Glomerular visceral epithelial cell (primary cell): ENCODE data around the gene VAMP3.

Experiments used
- DNase-seq: peaks from one replicate; pipeline ENCODE4 v3.0.0-alpha.2; 2016; ENCODE audit errors: extremely low spot score

VAMP3 gene, protein sequence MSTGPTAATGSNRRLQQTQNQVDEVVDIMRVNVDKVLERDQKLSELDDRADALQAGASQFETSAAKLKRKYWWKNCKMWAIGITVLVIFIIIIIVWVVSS

DNA sequence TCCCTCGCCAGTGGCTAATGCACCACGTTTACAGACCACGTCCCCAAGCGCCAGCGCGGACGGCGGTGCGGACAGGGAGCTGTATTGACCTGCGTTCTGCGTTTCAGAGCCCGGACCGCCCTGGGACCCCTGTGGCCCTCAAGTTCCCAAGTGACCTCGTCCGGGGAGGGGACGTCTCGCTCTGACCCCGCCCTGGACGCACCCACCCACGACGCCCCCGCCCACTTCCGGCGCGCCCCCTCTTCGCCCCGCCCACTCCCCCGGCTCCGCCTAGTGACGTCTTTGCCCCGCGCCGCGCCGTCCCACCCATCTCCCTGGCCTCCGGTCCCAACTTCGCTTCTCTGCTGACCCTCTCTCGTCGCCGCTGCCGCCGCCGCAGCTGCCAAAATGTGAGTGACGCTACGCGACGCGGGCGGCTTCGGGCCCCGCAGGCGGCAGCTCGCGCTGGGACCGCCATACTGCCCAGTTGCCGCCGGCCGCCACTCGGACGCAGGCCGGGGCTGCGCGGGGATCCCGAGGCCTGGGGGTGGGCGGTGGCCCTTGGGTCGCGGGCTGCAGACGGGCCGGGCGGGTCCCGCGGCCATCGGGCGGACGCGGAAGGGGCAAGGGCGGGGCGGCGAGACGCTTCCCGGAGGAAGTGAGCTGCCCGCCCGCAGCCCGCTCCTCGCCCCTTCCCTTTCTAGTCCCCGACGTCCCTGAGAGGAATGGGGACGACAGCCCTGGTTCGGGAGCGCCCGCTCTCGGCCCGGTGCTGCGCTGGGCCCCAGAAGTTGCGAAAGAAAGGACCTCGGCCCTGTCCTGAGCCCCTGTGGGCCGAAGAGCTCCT is at the start of gene VAMP3:
TSS of gene VAMP3 (plus strand) at position 300 of the 826 bp plus-strand sequence. CDS start at position 388, 88 bp downstream.
- DNase-seq: peak; percentile 87

DNA sequence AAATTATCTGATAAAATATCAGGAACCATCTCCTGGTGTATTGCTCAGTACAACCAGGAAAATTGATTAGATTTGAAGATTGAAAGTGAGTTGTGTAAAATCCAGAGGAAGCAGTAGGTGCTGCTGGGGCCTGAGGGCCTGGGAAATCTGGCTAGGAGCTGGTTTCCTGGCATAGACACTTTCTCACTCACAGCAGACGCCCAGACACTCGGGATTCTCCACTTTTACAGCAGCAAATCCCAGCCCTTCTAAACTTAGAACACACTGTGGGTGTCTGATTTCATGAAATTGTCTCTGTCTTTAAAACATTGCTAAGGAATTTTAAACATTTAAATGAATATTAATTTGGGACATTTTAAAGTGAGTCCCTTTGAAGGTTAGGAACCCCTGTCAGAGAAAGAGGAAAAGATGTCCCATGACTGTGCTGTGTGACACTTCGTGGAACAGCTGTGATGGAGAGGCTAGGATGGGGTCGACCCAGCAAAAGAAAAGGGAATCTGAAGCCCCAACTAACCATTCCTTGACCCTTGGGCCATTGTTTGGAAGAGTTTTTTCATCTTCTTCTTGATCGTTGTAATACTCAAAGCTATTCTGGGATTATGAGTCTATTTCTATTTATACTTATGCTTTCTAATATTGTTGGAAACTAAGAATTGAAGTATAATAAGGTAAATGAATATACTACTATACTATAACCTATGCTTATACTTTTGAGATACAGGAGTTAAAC is 49.0 kb upstream of the VAMP3 start:
- no peak for DNase-seq

DNA sequence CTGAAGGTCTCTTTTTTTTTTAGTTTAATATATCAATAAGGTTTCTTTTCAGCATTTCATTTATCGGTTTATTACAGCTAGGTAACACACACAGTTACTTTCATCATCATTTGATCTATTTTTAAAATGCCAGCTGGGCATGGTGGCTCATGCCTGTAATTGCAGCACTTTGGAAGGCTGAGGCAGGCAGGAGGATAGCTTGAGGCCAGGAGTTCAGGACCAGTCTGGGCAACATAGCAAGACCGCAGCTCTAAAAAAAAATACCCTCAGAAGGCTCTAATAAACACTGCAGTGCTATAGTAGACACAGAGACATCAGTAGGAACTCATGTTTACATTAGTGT is 48.5 kb upstream of the VAMP3 start:
- DNase-seq: no peak

DNA sequence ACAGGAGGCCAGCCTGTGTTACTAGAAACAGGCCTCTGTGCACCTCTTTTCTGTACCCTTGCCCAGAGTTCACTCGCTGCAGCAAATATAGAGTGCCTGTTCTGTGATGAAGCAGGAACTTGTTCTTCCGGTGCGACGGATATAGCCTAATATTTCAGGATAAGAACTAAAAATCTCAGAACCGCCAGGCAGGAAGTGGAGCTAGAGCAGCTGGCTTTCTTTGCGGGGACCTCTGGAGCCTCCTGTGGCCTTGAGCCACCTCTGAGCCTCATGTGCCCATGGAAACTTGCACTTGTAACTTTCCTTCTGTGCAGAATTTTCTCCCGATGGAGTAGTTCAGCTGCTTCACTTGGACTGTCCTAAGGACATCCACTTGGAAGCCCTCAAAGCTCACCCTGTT is 44.5 kb upstream of the VAMP3 start:
- no peak for DNase-seq

DNA sequence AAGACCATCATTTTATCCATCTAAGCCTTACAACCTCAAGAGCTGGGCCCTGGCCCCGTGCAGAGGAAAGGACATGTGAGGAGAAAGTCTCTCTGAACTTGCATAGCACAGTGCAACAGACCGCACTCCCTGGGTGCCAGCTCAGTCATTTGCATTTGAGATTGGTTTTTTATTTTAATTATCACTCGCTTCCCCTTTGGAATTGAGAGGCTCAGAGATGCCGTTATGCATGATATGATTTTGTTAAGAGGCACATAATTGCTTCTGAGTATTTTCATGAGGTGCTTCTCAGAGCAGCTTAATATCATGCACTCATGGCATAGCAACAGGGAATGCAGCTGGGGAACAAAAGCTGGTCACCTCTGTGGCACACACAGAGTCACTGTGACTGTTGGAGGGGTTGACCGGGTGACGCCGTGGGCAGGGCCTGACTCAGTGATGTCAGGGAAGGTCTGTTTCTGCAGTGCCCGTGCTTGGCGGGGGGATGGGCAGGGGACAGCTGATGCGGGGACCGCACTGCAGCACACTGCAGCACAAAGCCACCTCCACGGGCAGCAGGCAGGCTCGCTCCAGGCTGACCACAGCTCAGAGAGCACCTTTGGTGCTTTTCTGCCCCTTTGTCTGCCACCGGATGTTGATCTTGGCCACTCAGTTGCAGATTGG is 43.2 kb upstream of the VAMP3 start:
- DNase-seq: no peak

DNA sequence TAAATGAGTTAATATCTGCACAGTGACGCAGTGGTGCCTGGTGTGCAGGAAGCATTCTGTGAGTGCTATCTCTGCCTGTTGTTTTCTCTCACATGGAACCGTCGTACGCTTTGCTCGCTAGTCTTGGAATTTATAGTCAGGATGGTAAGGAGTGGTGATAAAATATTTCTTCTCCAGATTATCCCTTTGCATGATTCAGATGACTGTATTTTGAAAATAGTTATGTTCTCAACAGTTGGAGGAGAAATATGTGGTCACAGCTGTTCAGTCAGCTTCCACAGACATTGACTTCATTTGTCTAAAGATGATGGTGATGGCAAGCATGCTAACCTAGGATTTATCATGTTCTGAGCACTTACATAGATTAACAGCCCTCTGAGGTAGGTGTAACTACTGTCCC is 41.3 kb upstream of the VAMP3 start:
- DNase-seq: no peak

DNA sequence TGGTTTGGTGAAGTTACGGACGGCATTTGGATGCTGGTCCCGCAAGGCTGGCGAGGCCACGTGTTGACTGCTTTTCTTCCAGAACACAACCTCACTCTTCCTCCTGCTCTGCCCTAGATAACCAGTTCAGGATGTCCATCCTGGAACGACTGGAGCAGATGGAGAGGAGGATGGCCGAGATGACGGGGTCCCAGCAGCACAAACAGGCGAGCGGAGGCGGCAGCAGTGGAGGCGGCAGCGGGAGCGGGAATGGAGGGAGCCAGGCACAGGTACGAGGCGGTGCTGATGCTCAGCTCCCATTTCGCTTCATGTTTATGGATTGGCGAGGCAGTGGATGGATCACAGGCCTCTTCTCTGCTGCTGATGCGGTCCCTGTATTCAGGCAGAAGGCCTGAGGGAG is 38.8 kb upstream of the VAMP3 start:
- no peak for DNase-seq

DNA sequence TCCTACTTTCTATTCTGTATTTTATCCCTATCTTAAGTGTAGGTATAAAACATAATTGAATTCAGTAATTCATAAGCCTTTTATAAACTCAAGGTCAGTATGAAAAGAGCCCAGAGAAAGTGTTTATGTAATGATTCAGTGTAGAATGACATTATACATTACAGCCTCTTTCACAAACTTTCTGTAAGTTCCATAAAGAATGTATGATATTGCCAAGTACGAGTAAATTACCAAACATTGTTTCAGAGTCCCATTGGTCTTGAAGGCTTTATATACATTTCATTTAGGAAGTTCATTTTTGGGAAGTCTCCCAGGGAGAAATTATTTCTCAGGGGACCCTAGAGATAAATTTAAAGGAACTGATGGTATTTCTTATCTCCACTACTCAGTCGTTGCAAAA is 37.8 kb upstream of the VAMP3 start:
- DNase-seq: no peak

DNA sequence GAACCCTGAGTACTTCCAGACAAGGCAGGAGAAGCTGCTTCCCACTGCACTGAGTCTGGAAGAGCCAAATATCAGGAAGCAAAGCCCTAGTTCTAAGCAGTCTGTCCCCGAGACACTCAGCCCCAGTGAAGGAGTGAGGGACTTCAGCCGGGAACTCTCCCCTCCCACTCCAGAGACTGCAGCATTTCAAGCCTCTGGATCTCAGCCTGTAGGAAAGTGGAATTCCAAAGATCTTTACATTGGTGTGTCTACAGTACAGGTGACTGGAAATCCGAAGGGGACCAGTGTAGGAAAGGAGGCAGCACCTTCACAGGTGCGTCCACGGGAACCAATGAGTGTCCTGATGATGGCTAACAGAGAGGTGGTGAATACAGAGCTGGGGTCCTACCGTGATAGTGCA is 33.1 kb upstream of the VAMP3 start:
- DNase-seq: no peak

DNA sequence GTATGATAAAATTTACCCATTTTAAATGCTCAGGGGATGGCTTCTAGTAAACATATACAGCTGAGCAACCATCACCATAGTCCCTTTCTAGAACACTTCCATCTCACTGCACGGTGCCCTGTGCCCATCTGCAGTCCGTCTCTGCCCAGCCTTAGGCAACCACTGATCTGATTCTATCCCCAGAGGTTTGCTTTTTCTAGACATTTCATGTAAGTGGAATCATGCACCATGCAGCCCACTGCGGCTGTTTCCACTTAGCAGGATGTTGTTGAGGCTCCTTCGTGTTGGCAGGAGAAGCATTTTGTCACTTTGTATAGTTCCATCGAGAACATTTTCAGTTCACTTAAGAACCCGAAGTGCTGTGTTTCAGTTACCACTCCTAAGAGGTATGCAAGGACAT is 27.8 kb upstream of the VAMP3 start:
- no peak for DNase-seq

DNA sequence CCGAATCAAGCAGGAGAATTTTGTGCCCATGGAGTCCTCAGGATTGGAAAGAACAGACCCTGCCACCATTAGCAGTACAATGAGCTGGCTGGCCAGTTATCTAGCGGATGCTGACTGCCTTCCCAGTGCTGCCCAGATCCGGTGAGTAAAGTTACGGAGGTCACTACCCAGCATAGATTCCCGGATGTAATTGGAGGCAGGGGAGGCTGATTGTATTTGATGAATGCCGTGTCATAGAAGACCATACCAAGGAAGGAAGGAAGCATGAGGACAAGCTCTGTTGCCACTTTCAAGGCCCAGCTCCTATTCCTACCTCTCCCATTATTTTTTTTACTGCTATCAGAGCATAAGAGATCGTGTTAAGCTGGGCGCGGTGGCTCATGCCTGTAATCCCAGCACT is 26.2 kb upstream of the VAMP3 start:
- DNase-seq: no peak

DNA sequence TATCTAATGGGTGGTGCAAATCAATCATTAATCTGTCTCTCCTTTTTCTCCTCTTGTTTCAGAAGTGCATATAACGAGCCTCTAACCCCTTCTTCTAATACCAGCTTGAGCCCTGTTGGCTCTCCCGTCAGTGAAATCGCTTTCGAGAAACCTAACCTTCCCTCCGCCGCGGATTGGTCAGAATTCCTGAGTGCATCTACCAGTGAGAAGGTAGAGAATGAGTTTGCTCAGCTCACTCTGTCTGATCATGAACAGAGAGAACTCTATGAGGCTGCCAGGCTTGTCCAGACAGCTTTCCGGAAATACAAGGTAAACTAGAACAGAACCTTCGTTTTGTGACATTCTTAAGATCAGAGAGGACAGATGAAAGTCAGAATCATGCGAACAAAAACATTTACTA is 25.3 kb upstream of the VAMP3 start:
- no peak for DNase-seq

DNA sequence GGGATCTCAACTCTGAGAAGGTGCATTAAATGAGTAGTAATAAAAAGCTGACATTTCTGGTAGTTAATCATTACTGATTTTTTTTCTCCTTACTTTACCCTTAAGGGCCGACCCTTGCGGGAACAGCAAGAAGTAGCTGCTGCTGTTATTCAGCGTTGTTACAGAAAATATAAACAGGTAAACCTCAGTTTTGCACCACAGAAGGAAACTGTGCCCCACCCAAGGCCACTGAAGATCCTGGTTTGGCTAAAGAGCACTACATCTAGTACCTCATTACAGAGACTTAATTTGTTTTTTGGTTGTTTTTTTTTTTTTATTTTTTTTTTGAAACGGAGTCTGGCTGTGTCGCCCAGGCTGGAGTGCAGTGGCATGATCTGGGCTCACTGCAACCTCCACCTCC is 23.5 kb upstream of the VAMP3 start:
- DNase-seq: no peak

DNA sequence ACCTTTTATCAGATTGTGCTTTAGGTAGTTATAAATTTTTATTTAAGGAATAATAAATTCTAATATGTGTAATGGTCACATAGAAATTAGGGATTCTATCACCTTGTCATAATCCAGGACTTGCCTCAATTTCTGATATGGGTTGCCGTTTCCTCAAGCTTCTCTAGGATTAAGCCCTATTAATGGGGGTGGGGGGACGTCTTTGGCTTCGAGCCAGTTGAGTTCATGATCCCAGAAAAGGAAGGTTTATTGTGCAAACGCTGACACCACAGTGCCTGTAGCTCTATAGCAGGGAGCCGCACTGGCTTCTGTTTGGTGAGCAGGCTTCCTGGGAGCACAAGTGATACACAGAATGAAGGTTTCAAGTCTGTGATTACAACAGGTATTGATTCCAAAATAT is 22.0 kb upstream of the VAMP3 start:
- DNase-seq: no peak

DNA sequence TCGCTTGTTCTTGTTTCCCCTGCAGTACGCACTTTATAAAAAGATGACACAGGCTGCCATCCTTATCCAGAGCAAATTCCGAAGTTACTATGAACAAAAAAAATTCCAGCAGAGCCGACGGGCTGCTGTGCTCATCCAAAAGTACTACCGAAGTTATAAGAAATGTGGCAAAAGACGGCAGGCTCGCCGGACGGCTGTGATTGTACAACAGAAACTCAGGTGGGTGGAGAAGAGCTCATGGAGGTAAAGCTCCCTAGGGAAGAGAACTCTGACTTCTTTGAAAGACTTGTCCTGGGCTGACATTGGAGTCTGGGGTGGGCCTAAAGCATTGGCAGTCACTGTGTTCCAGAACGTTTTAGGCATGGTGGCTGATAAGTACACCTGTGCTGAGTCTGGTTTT is 19.9 kb upstream of the VAMP3 start:
- no peak for DNase-seq

DNA sequence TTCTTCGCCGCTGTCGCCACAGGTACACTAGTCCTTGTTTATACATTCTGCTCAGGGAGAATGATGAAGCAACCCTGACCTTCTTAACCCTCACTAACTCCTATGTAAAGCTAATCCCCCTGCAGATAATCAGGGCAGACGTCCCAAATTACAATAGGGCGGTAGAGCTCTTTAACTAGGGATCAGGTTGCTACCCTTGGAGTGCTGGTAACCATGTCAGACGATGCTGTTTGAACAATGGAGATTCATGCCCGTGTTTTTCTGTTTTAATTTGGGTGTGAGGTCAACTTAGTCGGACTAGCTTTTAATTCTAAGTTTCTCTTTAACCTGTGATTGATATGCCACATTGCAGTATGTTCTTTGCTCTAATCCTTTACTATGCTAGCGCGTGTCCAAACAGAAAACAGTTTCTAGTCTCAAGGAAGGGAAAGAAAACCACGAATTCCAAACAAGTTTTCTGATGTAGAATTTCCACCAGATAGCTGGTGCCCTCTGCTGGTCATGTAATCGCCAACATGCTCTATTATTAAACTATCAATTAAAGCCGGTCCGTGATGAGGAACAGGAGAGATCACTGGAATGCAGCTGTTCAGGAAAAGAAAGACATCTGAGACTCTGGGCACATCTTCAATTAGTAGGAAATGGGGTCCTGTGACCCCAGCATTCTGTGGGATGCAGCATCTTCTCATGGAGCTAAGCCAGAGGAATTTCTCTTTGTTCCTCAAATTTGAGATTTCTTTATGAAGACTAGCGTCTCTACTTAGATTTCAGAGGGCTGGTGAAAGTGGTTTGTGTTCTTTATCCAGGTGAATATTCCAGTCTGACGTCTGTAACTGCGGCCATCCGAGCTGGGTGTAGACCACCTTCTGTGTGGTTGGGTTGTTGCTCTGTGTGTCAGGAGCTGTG is 18.3 kb upstream of the VAMP3 start:
- DNase-seq: peak; percentile 54

DNA sequence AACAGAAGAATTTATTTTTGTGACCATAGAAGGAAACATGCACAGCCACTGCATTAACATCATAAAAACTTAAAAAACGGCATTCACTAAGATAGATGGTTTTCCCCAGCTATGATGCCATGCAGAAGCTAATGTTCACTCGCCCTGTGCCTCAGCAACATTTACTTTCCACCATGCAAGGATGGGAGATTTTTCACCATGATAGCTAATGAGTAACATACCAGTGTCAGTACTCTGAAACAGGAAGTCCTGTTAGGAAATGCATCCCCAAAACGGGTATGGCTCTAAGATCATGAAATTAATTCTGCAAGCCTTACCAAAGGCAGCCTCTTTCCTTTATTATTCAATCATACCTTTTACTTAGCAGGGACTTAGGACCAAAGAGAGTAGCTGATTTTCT is 17.5 kb upstream of the VAMP3 start:
- DNase-seq: no peak

DNA sequence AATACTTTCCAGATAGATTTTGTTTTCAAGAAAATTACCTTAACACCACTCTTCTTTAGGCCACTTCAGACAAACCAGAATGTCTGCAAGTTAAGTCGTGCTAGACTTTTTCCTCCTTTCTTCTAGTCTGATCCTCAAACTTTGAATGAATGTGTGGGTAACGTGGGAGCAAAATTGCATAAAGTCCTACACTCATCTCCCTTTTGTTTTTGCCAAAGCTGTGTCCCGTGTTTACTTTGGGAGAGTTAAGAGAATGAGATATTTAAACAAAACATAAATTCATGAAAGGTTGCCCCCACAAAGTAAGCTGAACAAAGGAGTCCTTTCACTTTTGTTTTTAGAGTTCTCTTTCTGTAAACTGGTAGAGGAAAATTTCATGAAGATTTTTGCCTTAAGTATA is 16.9 kb upstream of the VAMP3 start:
- DNase-seq: no peak

DNA sequence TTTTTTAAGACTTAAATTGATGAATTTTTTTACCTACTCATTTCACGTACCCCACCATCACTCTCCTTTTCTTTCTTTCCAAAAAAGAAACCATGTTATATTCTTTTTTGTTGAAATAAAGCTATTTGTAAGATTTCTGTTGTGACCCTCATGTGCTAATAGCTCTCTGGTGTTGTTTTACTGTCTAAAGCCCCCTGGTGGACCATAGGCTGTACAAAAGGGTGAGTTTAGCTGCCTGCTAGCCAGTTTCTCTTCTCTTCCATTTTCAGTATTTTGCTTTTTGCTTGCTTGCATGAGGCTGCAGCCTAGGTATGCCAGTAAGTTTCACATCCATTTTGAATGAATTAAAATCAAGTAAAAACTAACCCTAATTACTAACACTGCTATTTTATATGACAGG is 15.6 kb upstream of the VAMP3 start:
- DNase-seq: peak; percentile 5

DNA sequence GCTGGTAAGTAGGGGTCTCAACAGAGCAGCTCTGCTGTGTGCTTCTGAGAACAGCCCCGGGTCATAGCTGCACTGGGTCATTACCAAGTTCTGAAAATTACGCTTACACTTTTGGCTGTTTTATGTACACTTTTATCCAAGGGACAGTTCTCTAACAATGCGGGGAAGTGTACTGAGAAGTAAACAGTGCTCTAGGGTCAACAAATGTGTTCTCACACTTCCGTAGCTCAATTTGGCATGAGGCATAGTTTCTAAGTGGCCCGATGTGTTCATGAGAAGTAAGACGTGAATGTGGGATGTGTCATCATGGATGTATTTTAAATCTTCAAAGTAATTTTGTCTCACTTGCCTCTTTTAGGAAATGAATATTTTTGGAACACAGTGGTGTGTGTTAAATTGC is 10.9 kb upstream of the VAMP3 start:
- no peak for DNase-seq

DNA sequence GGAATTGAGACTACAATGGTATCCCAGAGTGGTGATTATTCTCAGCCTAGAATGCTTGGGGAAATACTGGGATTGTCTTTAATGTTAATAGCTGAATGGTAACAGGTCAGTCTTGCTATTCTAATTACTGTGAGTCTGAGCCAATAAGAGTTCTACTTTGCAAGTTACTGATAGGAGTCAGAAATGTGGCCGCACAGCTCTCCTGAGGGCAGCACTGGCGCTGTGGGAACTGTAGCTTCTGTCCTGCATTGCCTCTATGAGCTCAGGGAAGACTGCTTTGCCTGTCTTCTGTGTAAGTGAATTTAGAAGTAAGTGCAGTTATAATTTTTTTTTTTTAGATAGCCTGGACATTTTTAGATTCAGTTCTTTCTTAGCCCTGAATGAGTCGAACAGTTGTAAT is 10.0 kb upstream of the VAMP3 start:
- DNase-seq: no peak

DNA sequence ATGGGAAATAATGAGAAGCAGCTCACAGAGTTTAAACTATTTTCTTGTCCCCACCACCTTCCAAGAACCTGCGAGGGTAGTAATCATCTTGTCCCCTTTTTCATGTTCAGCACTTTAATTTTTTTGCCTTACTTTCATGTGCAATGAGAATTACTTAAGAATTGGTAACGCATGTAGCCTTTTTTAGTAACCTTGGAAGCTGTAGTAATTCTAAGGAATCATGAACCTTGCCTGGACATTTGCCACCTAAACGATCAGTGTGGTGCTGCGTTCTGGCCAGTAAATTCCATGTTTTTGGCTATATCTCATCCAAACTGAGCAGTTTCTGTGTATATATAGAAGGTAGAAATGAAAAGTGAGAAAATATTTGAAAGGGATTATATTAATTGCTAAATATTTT is 3.9 kb upstream of the VAMP3 start:
- no peak for DNase-seq
